H1 (cell line): Measurements from ENCODE around the gene NME4. TPM values are rescaled to one million over a fixed set of nuclear protein-coding genes. Genes with fewer than 3 reads are reported as not detected.
A peak's percentile ranks its signal among the peaks of the same experiment; 100 is the strongest.

Source experiments
- CTCF ChIA-PET: fragments of 300-600 bp; sonication (Branson Sonifier 250); formaldehyde crosslinking; loops from one replicate; lab custom pipeline; 2021; ENCODE audit not compliant: partially characterized antibody; lab: Charles Lee
- POLR2A ChIA-PET: fragments of 300-600 bp; sonication (Branson Sonifier 250); formaldehyde crosslinking; loops from one replicate; lab custom pipeline; 2021; ENCODE audit warnings: inconsistent platforms; ENCODE audit not compliant: partially characterized antibody; lab: Charles Lee
- DNase-seq, 2 experiments: peaks; one replicate each; pipeline versions ENCODE4 v3.0.0 to v3.0.0-alpha.2; 2010 to 2022; ENCODE audit warnings: low spot score in 2 of 2, low read depth in 1 of 2, mixed read lengths in 1 of 2
- FAIRE-seq: peaks from 2 replicates; lab custom pipeline; 2011; peaks lifted over from hg19 to GRCh38; lab: Jason Lieb, UNC
- H2AFZ ChIP-seq: 2 replicates; pipeline ENCODE4 v1.8.1; 2012; ENCODE audit warnings: low read length, inconsistent platforms
- H2AK5ac ChIP-seq: 2 replicates; pipeline ENCODE4 v1.6.1; 2013; ENCODE audit warnings: low read depth, low read length
- H2BK120ac ChIP-seq: replicated peaks from 2 replicates; pipeline ENCODE3; 2013; ENCODE audit warnings: low read depth, low read length, inconsistent platforms
- H2BK12ac ChIP-seq: 2 replicates; pipeline ENCODE4 v1.6.1; 2013; ENCODE audit warnings: low read depth, low read length
- H2BK15ac ChIP-seq: 2 replicates; pipeline ENCODE4 v1.6.1; 2013; ENCODE audit warnings: low read length
- H2BK20ac ChIP-seq: 2 replicates; pipeline ENCODE4 v1.6.1; 2013; ENCODE audit warnings: low read length
- H2BK5ac ChIP-seq: 2 replicates; pipeline ENCODE4 v1.6.1; 2013; ENCODE audit warnings: low read depth, low read length
- H3K14ac ChIP-seq: 2 replicates; pipeline ENCODE4 v1.6.1; 2013; ENCODE audit warnings: inconsistent platforms; ENCODE audit not compliant: insufficient read length
- H3K18ac ChIP-seq: 2 replicates; pipeline ENCODE4 v1.6.1; 2013; ENCODE audit warnings: low read length; ENCODE audit errors: extremely low read depth
- H3K23ac ChIP-seq: 2 replicates; pipeline ENCODE4 v1.6.1; 2013; ENCODE audit warnings: inconsistent platforms; ENCODE audit not compliant: insufficient read length
- H3K23me2 ChIP-seq: 2 replicates; pipeline ENCODE4 v1.6.1; 2013; ENCODE audit warnings: low read depth, low read length
- H3K27ac ChIP-seq: 2 replicates; pipeline ENCODE4 v1.6.1; 2011; ENCODE audit warnings: low read depth, low read length, inconsistent platforms
- H3K27me3 ChIP-seq, 4 experiments: replicated peaks in 1 of 4; 1 replicate in 1 of 4; 2 replicates in 3 of 4; pipeline versions ENCODE4 v1.6.1 to v1.8.1; 2011 to 2013; ENCODE audit warnings: low read length in 3 of 4, mild to moderate bottlenecking in 3 of 4, inconsistent platforms in 2 of 4, mixed read lengths in 2 of 4, moderate library complexity in 1 of 4; ENCODE audit not compliant: control insufficient read depth in 3 of 4, insufficient read depth in 3 of 4; ENCODE audit errors: extremely low read depth in 1 of 4
- H3K36me3 ChIP-seq, 4 experiments: 2 replicates each; pipeline versions ENCODE4 v1.6.1 to v1.8.1; 2011 to 2013; ENCODE audit warnings: mild to moderate bottlenecking in 4 of 4, low read length in 3 of 4, moderate library complexity in 2 of 4, control low read depth in 1 of 4, inconsistent platforms in 1 of 4; ENCODE audit not compliant: insufficient read depth in 4 of 4, control insufficient read depth in 2 of 4
- H3K4ac ChIP-seq: replicated peaks from 2 replicates; pipeline ENCODE3; 2013; ENCODE audit warnings: low read length, low read depth, mixed read lengths, inconsistent platforms; ENCODE audit not compliant: insufficient read length
- H3K4me1 ChIP-seq, 4 experiments: replicated peaks in 1 of 4; 1 replicate in 1 of 4; 2 replicates in 3 of 4; pipeline versions ENCODE4 v1.6.1 to v1.8.1; 2011 to 2013; ENCODE audit warnings: low read length in 3 of 4, inconsistent platforms in 2 of 4, mixed read lengths in 1 of 4; ENCODE audit not compliant: insufficient read depth in 4 of 4, control insufficient read depth in 3 of 4
- H3K4me2 ChIP-seq, 2 experiments: 2 replicates each; pipeline versions ENCODE4 v1.6.1 to v1.8.1; 2011 to 2013; ENCODE audit warnings: low read depth in 2 of 2, low read length in 2 of 2, control low read depth in 1 of 2, inconsistent platforms in 1 of 2, mild to moderate bottlenecking in 1 of 2; ENCODE audit not compliant: insufficient read depth in 1 of 2
- H3K4me3 ChIP-seq, 4 experiments: fragments of 200-600, 300-600 bp in 1 of 4; sonication (generic), shearing (Covaris generic), sonication (Bioruptor Twin) in 1 of 4; 2 replicates each; pipeline versions ENCODE4 v1.5.1 to v1.8.1; 2011 to 2016; ENCODE audit warnings: low read length in 4 of 4, low read depth in 3 of 4, control low read depth in 2 of 4, inconsistent platforms in 2 of 4, mild to moderate bottlenecking in 2 of 4, mixed read lengths in 1 of 4, moderate library complexity in 1 of 4; ENCODE audit not compliant: insufficient read depth in 2 of 4; ENCODE audit errors: extremely low read depth in 1 of 4
- H3K56ac ChIP-seq: replicated peaks from 2 replicates; pipeline ENCODE3; 2013; ENCODE audit warnings: low read depth, mild to moderate bottlenecking, mixed read lengths, low read length, inconsistent platforms; ENCODE audit not compliant: insufficient read length
- H3K79me1 ChIP-seq: 2 replicates; pipeline ENCODE4 v1.6.1; 2013; ENCODE audit warnings: low read depth, low read length, control low read depth
- H3K79me2 ChIP-seq, 2 experiments: 2 replicates each; pipeline versions ENCODE4 v1.6.1 to v1.8.1; 2012 to 2013; ENCODE audit warnings: low read length in 2 of 2, mild to moderate bottlenecking in 2 of 2, inconsistent platforms in 1 of 2; ENCODE audit not compliant: insufficient read depth in 2 of 2, control insufficient read depth in 1 of 2
- H3K9ac ChIP-seq, 4 experiments: replicated peaks in 1 of 4; 1 replicate in 1 of 4; 2 replicates in 3 of 4; pipeline versions ENCODE4 v1.6.1 to v1.8.1; 2011 to 2013; ENCODE audit warnings: low read depth in 3 of 4, low read length in 3 of 4, control low read depth in 2 of 4, mild to moderate bottlenecking in 2 of 4, moderate library complexity in 2 of 4, inconsistent platforms in 1 of 4; ENCODE audit errors: extremely low read depth in 1 of 4
- H3K9me3 ChIP-seq, 2 experiments: 2 replicates each; pipeline versions ENCODE4 v1.6.1 to v1.8.1; 2012 to 2013; ENCODE audit warnings: mild to moderate bottlenecking in 2 of 2, moderate library complexity in 2 of 2, control low read depth in 1 of 2, inconsistent platforms in 1 of 2, low read depth in 1 of 2, low read length in 1 of 2, mixed read lengths in 1 of 2; ENCODE audit not compliant: insufficient read depth in 2 of 2
- H4K20me1 ChIP-seq, 2 experiments: replicated peaks in 1 of 2; 2 replicates each; pipeline versions ENCODE3 to v1.8.1; 2011 to 2013; ENCODE audit warnings: inconsistent platforms in 2 of 2, low read length in 2 of 2, mild to moderate bottlenecking in 1 of 2; ENCODE audit not compliant: insufficient read depth in 2 of 2, control insufficient read depth in 1 of 2
- H4K5ac ChIP-seq: 2 replicates; pipeline ENCODE4 v1.6.1; 2013; ENCODE audit warnings: low read length, low read depth, mixed read lengths, inconsistent platforms; ENCODE audit not compliant: insufficient read length
- H4K8ac ChIP-seq: 2 replicates; pipeline ENCODE4 v1.8.0; 2013; ENCODE audit warnings: mild to moderate bottlenecking, moderate library complexity, low read length, inconsistent platforms; ENCODE audit not compliant: insufficient read depth; ENCODE audit errors: extremely low read depth
- H4K91ac ChIP-seq: replicated peaks from 2 replicates; pipeline ENCODE3; 2013; ENCODE audit warnings: low read length, mixed read lengths, inconsistent platforms; ENCODE audit not compliant: insufficient read length
- CREB1 ChIP-seq: IDR thresholded peaks from 2 replicates; pipeline ENCODE4 v1.6.1; 2012; ENCODE audit warnings: inconsistent platforms
- EZH2 ChIP-seq: fragments of 200-600 bp; sonication (generic); IDR thresholded peaks from 2 replicates; pipeline ENCODE4 v1.7.1; 2012; ENCODE audit warnings: low read depth, mild to moderate bottlenecking, moderate library complexity, low read length, inconsistent platforms; ENCODE audit not compliant: severe bottlenecking
- GABPA ChIP-seq: IDR thresholded peaks from 2 replicates; pipeline ENCODE4 v1.6.1; 2011; ENCODE audit warnings: mild to moderate bottlenecking, low read length, moderate library complexity, borderline replicate concordance; ENCODE audit not compliant: insufficient read depth
- SIX5 ChIP-seq: IDR thresholded peaks from 2 replicates; pipeline ENCODE4 v1.6.1; 2011; ENCODE audit warnings: mild to moderate bottlenecking, low read depth, low read length
- SRF ChIP-seq: IDR thresholded peaks from 2 replicates; pipeline ENCODE4 v1.6.1; 2011; ENCODE audit warnings: mild to moderate bottlenecking, low read depth, low read length, moderate library complexity
- SUZ12 ChIP-seq: fragments of 200-600 bp; sonication (generic); IDR thresholded peaks from 2 replicates; pipeline ENCODE4 v1.6.1; 2012; ENCODE audit warnings: mild to moderate bottlenecking, inconsistent platforms, low read length, moderate library complexity, mixed read lengths
- WGBS, 2 experiments: shearing (Covaris generic) in 1 of 2; methylation state at CpG; one replicate each; pipeline versions ENCODE4 v1.1.6 to v1.1.7; 2013 to 2015; ENCODE audit warnings: low lambda C conversion rate in 2 of 2, mixed read lengths in 2 of 2, inconsistent platforms in 1 of 2, low coverage in 1 of 2, missing lambda C conversion rate in 1 of 2; ENCODE audit not compliant: insufficient replicate concordance in 2 of 2, insufficient coverage in 1 of 2, insufficient read length in 1 of 2; ENCODE audit errors: extremely low coverage in 1 of 2, missing lambda C conversion rate in 1 of 2; 5-methylcytosine and 5-hydroxymethylcytosine counted together
- polyA plus RNA-seq, 7 experiments: library from polyadenylated mRNA; depleted of rRNA in 3 of 7; stranded (reverse) in 5 of 7; unstranded in 2 of 7; fragments of >200 nt in 5 of 7; fragments of 200-250 nt in 2 of 7; gene quantifications; 1 replicate in 5 of 7; 2 replicates in 1 of 7; 4 replicates in 1 of 7; pipeline versions ENCODE4 v1.2.1 to v1.2.3, GENCODE V29; 2011 to 2013; ENCODE audit warnings: missing spikeins in 2 of 7, mixed read lengths in 2 of 7
- total RNA-seq: library from RNA; stranded (reverse); fragmentation: NEBNext Ultra II Directional; extraction: Animal tissue kit (Norgen Biotek cat#: 25700); gene quantifications from 2 replicates; pipeline ENCODE4 v1.2.1, GENCODE V29; 2021
- TF ChIP-seq, protein P1 (sequence below), 3 experiments: IDR thresholded peaks; 1 replicate in 2 of 3; 2 replicates in 1 of 3; pipeline versions ENCODE4 v1.5.1 to v1.6.1; 2011; ENCODE audit warnings: low read length in 3 of 3, mild to moderate bottlenecking in 3 of 3, inconsistent platforms in 2 of 3, low read depth in 1 of 3, moderate library complexity in 1 of 3; ENCODE audit not compliant: insufficient read depth in 1 of 3; ENCODE audit errors: control extremely low read depth in 1 of 3

The NME4 gene
- total and polyA plus RNA-seq, 2 of the 8 experiments (the other 6 are each of a cell fraction or from before 2014, with no cell fraction given) = 408 to 863 TPM

GRCh38 chr16:397736-398332 lies 835 bp downstream of the NME4 start:
- H3K4me2 ChIP-seq = peak overlapping the region; percentile 32 to 58
- no peaks in the 10 kb centered on the region; a peak in 1 of 4 replicates for H3K79me2 ChIP-seq
- H3K9ac ChIP-seq = peak overlapping the region in 2 of 4 experiments; percentile 7 to 32; a peak in 2 of 7 replicates

More at GRCh38 chr16:397736-398332, 835 bp downstream of the NME4 start:
- H2BK120ac ChIP-seq = no peak overlapping the region
- H4K91ac ChIP-seq = peak overlapping the region; percentile 73
- peak overlapping the region; percentile 53; the same call in 1 of the 2 replicates for H4K8ac ChIP-seq
- H4K20me1 ChIP-seq = peaks cover 2 to 21% of the 10 kb centered on the region in 2 experiments
- H3K56ac ChIP-seq = no peak overlapping the region
- H3K23ac ChIP-seq = no peak overlapping the region
- H3K9me3 ChIP-seq = no peaks in the 10 kb centered on the region
- TF ChIP-seq SIX5 (no peak), SUZ12 (no peak), GABPA (peak; percentile 26; the same call in 1 of the 2 replicates), EZH2 (no peak), CREB1 (0 out of 2 replicates have a peak, but pooled peaks have one; percentile 22), SRF (peak; percentile 33; the same call in 1 of the 2 replicates)
- TF ChIP-seq, protein P1, sequence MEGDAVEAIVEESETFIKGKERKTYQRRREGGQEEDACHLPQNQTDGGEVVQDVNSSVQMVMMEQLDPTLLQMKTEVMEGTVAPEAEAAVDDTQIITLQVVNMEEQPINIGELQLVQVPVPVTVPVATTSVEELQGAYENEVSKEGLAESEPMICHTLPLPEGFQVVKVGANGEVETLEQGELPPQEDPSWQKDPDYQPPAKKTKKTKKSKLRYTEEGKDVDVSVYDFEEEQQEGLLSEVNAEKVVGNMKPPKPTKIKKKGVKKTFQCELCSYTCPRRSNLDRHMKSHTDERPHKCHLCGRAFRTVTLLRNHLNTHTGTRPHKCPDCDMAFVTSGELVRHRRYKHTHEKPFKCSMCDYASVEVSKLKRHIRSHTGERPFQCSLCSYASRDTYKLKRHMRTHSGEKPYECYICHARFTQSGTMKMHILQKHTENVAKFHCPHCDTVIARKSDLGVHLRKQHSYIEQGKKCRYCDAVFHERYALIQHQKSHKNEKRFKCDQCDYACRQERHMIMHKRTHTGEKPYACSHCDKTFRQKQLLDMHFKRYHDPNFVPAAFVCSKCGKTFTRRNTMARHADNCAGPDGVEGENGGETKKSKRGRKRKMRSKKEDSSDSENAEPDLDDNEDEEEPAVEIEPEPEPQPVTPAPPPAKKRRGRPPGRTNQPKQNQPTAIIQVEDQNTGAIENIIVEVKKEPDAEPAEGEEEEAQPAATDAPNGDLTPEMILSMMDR (IDR thresholded peaks at IDR 0.05; ENCODE audit: control extremely low read depth in 1 of 3, insufficient read depth in 1 of 3, low read depth in 1 of 3, low read length in 3 of 3) = peak in 2 of 3 experiments; percentile 13 to 28; a peak in 3 of 4 replicates
- TF ChIP-seq, all 59 proteins: peak for 4
- ChIA-PET CTCF (interaction anchor here (1.2 to 1.4 kb wide), 3 partner anchors 9 to 89 kb away, joined by 3 to 6 read pairs (median 4); no protein-coding TSS in a partner anchor), POLR2A (interaction anchor here (1.0 to 6.7 kb wide), 12 partner anchors 9 to 128 kb away, joined by 3 to 67 read pairs (median 4); partner anchors contain the start of genes MRPL28 and RAB11FIP3)
- H3K23me2 ChIP-seq = peaks cover 5% of the 10 kb centered on the region
- 0 out of 2 replicates have a peak overlapping the region, but pooled peaks have one; percentile 29 for H2BK15ac ChIP-seq
- H3K79me1 ChIP-seq = no peaks in the 10 kb centered on the region; the same call in 1 of the 2 replicates
- peak overlapping the region; percentile 79; the same call in 1 of the 2 replicates for H2AK5ac ChIP-seq
- H3K36me3 ChIP-seq = peaks cover 7 to 18% (median 14%) of the 10 kb centered on the region in 4 experiments; a peak in 6 of 8 replicates
- no peaks in the 10 kb centered on the region for H3K27me3 ChIP-seq
- H3K4me1 ChIP-seq = peaks cover 0 to 26% (median 13%) of the 10 kb centered on the region in 4 experiments; a peak in 6 of 7 replicates
- no peak overlapping the region for H3K4ac ChIP-seq
- H2BK5ac ChIP-seq = peak overlapping the region; percentile 71
- H2AFZ ChIP-seq = no peak overlapping the region
- peak overlapping the region; percentile 15 for H3K18ac ChIP-seq
- H2BK20ac ChIP-seq = no peak overlapping the region
- H2BK12ac ChIP-seq = no peak overlapping the region
- peak overlapping the region; percentile 29 for H4K5ac ChIP-seq
- H3K14ac ChIP-seq = no peak overlapping the region
- DNase-seq = peak in 1 of 2 experiments; percentile 82
- FAIRE-seq = no peak
- H3K4me3 ChIP-seq = peak overlapping the region; percentile 4 to 91 (median 37); a peak in 6 of 8 replicates
- peak overlapping the region; percentile 43; the same call in 1 of the 2 replicates for H3K27ac ChIP-seq
- WGBS, 2 experiments = 48% methylated on average over 16 of the region's 29 CpGs; no CpG with 5 or more reads in 1 of the 2 experiments
